Stomach (tissue), 4 donors: ENCODE measurements around the gene RAB31.

ENCODE experiments used
- POLR2A ChIP-seq, 4 donors: fragments of 450-650 bp; IDR thresholded peaks; one replicate each; pipeline ENCODE4 v1.6.1; 2016; ENCODE audit warnings: antibody characterized with exemption in 4 of 4, control low read depth in 2 of 4, mild to moderate bottlenecking in 1 of 4, moderate library complexity in 1 of 4
- TF ChIP-seq, protein P1 (sequence below), 7 experiments: fragments of 450-650 bp in 4 of 7; fragments of 200-600 bp in 3 of 7; sonication (generic) in 3 of 7; IDR thresholded peaks; one replicate each; pipeline ENCODE4 v1.5.1; 2016 to 2019; ENCODE audit warnings: antibody characterized with exemption in 7 of 7, control low read depth in 2 of 7, mild to moderate bottlenecking in 1 of 7

DNA sequence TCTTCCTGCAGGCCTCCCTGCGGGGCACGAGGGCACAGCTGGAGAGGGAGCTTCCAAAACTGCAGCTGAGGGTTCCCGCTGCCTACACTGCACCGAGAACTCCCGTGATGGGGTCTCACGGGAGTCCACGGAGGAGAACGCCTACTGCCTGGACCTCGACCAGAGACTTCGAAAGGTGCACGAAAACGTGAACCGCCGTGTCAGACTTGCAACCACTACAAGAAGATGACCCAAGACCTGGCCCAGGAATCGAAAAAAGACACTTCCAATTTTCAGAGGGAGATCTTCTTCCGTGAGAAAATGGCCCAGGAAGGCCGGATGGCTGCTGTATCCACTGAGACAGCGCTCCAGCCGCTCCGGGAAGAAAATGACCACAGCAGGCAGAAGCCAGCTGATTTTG, 124.8 kb downstream of the RAB31 start:
- TF ChIP-seq, protein P1, sequence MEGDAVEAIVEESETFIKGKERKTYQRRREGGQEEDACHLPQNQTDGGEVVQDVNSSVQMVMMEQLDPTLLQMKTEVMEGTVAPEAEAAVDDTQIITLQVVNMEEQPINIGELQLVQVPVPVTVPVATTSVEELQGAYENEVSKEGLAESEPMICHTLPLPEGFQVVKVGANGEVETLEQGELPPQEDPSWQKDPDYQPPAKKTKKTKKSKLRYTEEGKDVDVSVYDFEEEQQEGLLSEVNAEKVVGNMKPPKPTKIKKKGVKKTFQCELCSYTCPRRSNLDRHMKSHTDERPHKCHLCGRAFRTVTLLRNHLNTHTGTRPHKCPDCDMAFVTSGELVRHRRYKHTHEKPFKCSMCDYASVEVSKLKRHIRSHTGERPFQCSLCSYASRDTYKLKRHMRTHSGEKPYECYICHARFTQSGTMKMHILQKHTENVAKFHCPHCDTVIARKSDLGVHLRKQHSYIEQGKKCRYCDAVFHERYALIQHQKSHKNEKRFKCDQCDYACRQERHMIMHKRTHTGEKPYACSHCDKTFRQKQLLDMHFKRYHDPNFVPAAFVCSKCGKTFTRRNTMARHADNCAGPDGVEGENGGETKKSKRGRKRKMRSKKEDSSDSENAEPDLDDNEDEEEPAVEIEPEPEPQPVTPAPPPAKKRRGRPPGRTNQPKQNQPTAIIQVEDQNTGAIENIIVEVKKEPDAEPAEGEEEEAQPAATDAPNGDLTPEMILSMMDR (IDR thresholded peaks at IDR 0.05), result no peak
- TF ChIP-seq POLR2A (IDR thresholded peaks at IDR 0.05), result no peak
